OCI-LY1 (cell line): ENCODE data around the gene ABCA8.

Experiments
- EZH2 ChIP-seq: fragments of 200-600 bp; sonication (generic), shearing (Covaris generic); IDR thresholded peaks from 2 replicates; pipeline ENCODE4 v1.8.0; 2017; ENCODE audit warnings: borderline replicate concordance, mixed run types, mild to moderate bottlenecking, antibody characterized with exemption, low read length, moderate library complexity, mixed read lengths
- TF ChIP-seq, protein P1 (sequence below): fragments of 200-600 bp; sonication (generic), shearing (Covaris generic); IDR thresholded peaks from 2 replicates; pipeline ENCODE4 v1.5.1; 2017; ENCODE audit warnings: mild to moderate bottlenecking, antibody characterized with exemption, low read length, moderate library complexity, mixed read lengths

DNA sequence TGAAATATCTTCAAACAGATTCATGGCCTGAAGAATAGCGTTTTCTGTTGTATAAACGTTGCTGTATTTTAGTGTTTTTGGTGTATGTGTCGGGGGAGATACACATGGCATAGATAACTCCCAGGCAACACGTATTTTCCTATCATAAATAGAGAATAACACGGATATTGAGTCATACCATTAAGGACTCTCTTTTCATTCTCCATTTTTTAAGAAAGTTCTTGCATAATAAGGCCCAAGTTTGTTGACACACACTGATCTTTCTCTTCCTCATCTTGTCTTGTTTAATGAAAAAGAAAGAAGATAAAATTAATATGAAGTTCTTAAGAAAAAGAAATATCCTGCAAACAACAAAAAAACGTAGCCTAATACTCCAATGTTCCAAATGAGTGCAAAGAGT, 13.4 kb downstream of the ABCA8 start:
- TF ChIP-seq, protein P1, sequence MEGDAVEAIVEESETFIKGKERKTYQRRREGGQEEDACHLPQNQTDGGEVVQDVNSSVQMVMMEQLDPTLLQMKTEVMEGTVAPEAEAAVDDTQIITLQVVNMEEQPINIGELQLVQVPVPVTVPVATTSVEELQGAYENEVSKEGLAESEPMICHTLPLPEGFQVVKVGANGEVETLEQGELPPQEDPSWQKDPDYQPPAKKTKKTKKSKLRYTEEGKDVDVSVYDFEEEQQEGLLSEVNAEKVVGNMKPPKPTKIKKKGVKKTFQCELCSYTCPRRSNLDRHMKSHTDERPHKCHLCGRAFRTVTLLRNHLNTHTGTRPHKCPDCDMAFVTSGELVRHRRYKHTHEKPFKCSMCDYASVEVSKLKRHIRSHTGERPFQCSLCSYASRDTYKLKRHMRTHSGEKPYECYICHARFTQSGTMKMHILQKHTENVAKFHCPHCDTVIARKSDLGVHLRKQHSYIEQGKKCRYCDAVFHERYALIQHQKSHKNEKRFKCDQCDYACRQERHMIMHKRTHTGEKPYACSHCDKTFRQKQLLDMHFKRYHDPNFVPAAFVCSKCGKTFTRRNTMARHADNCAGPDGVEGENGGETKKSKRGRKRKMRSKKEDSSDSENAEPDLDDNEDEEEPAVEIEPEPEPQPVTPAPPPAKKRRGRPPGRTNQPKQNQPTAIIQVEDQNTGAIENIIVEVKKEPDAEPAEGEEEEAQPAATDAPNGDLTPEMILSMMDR, result no peak
- TF ChIP-seq EZH2, result no peak
